Common myeloid progenitor, CD34-positive (primary cell): Measurements from ENCODE around the gene FSTL3.

Experiments used
- CTCF ChIA-PET: fragments of 350-600 bp; sonication (Branson Sonifier 250); formaldehyde crosslinking; loops from one replicate; lab custom pipeline; 2021; ENCODE audit warnings: antibody characterized with exemption; lab: Charles Lee
- POLR2A ChIA-PET: fragments of 350-600 bp; sonication (Branson Sonifier 250); formaldehyde crosslinking; loops from one replicate; lab custom pipeline; 2021; ENCODE audit warnings: antibody characterized with exemption; lab: Charles Lee
- DNase-seq, 3 donors: peaks; one replicate each; pipeline versions ENCODE4 v3.0.0 to v3.0.0-alpha.2; 2013
- H3K27ac ChIP-seq, 2 experiments: 1 replicate in 1 of 2; 2 replicates in 1 of 2; pipeline ENCODE4 v1.7.0; 2013; ENCODE audit warnings: inconsistent platforms in 2 of 2, low read length in 2 of 2, mild to moderate bottlenecking in 2 of 2, low read depth in 1 of 2, moderate library complexity in 1 of 2; ENCODE audit not compliant: severe bottlenecking in 2 of 2, insufficient read depth in 1 of 2, poor library complexity in 1 of 2
- H3K27me3 ChIP-seq, 5 experiments: replicated peaks in 2 of 5; 1 replicate in 3 of 5; 2 replicates in 2 of 5; pipeline versions ENCODE4 v1.6.1 to v1.7.0; 2013; ENCODE audit warnings: low read length in 4 of 5, mild to moderate bottlenecking in 2 of 5, moderate library complexity in 2 of 5, inconsistent platforms in 1 of 5; ENCODE audit not compliant: insufficient read depth in 5 of 5, control insufficient read depth in 4 of 5
- H3K36me3 ChIP-seq, 4 experiments: 1 replicate in 2 of 4; 2 replicates in 2 of 4; pipeline versions ENCODE4 v1.6.1 to v1.7.0; 2013; ENCODE audit warnings: low read length in 3 of 4, control low read depth in 1 of 4, mild to moderate bottlenecking in 1 of 4; ENCODE audit not compliant: control insufficient read depth in 4 of 4, insufficient read depth in 4 of 4
- H3K4me1 ChIP-seq, 4 experiments: 1 replicate in 3 of 4; 2 replicates in 1 of 4; pipeline versions ENCODE4 v1.6.1 to v1.7.1; 2013; ENCODE audit warnings: low read length in 3 of 4, mild to moderate bottlenecking in 3 of 4, control low read depth in 1 of 4, inconsistent platforms in 1 of 4, moderate library complexity in 1 of 4; ENCODE audit not compliant: control insufficient read depth in 4 of 4, insufficient read depth in 4 of 4; ENCODE audit errors: control extremely low read depth in 1 of 4
- H3K4me3 ChIP-seq, 7 experiments: 1 replicate in 4 of 7; 2 replicates in 3 of 7; pipeline versions ENCODE4 v1.5.1 to v1.7.0; 2013; ENCODE audit warnings: mild to moderate bottlenecking in 7 of 7, low read length in 6 of 7, moderate library complexity in 6 of 7, inconsistent platforms in 2 of 7, low read depth in 2 of 7, control low read depth in 1 of 7; ENCODE audit not compliant: insufficient read depth in 4 of 7, control insufficient read depth in 1 of 7; ENCODE audit errors: extremely low read depth in 1 of 7
- H3K9me3 ChIP-seq, 5 experiments: 1 replicate in 4 of 5; 2 replicates in 1 of 5; pipeline versions ENCODE4 v1.6.1 to v1.7.1; 2013; ENCODE audit warnings: low read length in 4 of 5, mild to moderate bottlenecking in 2 of 5, inconsistent platforms in 1 of 5, low read depth in 1 of 5, moderate library complexity in 1 of 5; ENCODE audit not compliant: control insufficient read depth in 4 of 5, insufficient read depth in 2 of 5; ENCODE audit errors: control extremely low read depth in 1 of 5
- WGBS: methylation state at CpG from one replicate; pipeline ENCODE4 v1.1.5; 2013; ENCODE audit not compliant: insufficient coverage; 5-methylcytosine and 5-hydroxymethylcytosine counted together

The FSTL3 gene

DNA sequence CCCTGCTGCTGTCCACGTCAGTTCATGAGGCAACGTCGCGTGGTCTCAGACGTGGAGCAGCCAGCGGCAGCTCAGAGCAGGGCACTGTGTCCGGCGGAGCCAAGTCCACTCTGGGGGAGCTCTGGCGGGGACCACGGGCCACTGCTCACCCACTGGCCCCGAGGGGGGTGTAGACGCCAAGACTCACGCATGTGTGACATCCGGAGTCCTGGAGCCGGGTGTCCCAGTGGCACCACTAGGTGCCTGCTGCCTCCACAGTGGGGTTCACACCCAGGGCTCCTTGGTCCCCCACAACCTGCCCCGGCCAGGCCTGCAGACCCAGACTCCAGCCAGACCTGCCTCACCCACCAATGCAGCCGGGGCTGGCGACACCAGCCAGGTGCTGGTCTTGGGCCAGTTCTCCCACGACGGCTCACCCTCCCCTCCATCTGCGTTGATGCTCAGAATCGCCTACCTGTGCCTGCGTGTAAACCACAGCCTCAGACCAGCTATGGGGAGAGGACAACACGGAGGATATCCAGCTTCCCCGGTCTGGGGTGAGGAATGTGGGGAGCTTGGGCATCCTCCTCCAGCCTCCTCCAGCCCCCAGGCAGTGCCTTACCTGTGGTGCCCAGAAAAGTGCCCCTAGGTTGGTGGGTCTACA is 6.6 kb downstream of the FSTL3 start:
- peaks cover 0 to 3% (median 0%) of the 10 kb centered on the region in 5 experiments for H3K27me3 ChIP-seq
- no peak overlapping the region for H3K27ac ChIP-seq
- H3K9me3 ChIP-seq, result no peaks in the 10 kb centered on the region
- peaks cover 0 to 21% (median 19%) of the 10 kb centered on the region in 4 experiments for H3K4me1 ChIP-seq
- H3K36me3 ChIP-seq, result peaks cover 0 to 28% (median 20%) of the 10 kb centered on the region in 4 experiments
- no peak overlapping the region for H3K4me3 ChIP-seq
- DNase-seq, result no peak
- 93% methylated on average over 23 of the region's 25 CpGs for WGBS
- CTCF ChIA-PET, result no interaction called here
- POLR2A ChIA-PET, result interaction anchor here (0.8 to 2.0 kb wide), 2 partner anchors 11 to 21 kb away, joined by 3 to 6 read pairs; no protein-coding TSS in a partner anchor

DNA sequence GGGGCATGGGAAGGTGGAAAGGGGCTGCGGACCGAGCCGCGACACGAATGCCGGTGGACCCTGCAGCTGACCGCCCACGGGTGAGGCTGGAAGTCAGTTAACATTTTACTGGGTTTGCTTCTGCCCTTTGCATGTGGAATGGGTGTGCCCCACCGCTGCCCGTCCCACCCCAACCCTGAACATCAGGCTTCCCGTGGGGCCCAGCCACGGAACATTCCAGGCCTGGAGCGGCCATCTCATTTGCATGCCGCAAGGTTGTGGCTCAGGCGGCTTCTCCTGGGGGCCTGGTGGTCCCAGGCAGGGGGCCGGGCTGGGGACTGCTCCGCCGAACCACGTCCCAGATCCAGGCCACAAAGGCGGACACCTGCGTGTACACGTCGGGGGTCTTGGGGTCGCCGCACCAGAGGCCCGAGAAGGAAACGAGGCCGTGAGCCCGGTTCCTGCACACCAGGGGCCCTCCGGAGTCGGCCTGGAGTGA is 9.3 kb downstream of the FSTL3 start:
- no peak overlapping the region for H3K27ac ChIP-seq
- 94% methylated on average over 18 of the region's 31 CpGs for WGBS
- H3K36me3 ChIP-seq, result peaks cover 0 to 51% (median 35%) of the 10 kb centered on the region in 4 experiments
- no peaks in the 10 kb centered on the region for H3K27me3 ChIP-seq
- ChIA-PET POLR2A (no interaction called here), CTCF (no interaction called here)
- no peak for DNase-seq
- H3K4me1 ChIP-seq, result peaks cover 0 to 11% (median 8%) of the 10 kb centered on the region in 4 experiments
- no peaks in the 10 kb centered on the region for H3K9me3 ChIP-seq
- no peak overlapping the region for H3K4me3 ChIP-seq

DNA sequence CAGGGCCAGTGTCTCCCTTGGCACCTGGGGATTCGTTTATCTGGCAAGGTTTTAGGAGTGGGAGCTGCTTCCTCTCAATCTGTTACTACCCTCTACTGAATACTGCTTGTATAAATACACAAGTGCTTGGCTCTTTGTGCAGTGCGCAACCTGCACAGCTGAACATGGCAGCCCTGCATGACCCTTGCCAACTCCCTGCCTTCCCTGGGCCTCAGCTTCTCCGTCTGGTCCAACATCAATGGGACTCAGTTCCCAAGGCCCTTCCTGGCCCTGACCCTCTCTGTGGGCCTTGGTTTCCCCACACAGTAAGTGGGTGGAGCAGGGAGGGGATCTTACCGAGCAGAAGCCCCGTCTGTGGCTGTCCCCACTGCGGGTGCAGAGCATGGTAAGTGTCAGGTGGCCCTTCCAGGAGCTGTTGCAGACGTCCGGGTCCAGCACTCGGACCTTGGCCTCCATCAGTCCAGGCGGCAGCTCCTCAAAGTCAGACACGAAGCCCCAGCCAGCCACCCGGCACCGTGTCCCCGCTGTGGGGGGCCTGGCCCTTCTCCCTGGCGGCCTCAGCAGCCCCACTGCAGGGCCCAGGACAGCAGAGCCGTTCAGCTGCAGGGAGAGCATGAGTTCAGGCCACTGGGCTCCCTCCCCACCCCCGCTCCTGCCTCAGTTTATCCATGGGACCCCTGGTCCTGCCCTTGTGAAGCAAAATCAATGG is 10.6 kb downstream of the FSTL3 start:
- CTCF ChIA-PET, result interaction anchor here (1.0 kb wide), 1 partner anchor 17 kb away, joined by 4 read pairs; no protein-coding TSS in a partner anchor
- POLR2A ChIA-PET, result interaction anchor here (0.9 to 2.1 kb wide), 2 partner anchors 13 to 16 kb away, joined by 4 to 6 read pairs; no protein-coding TSS in a partner anchor
- H3K9me3 ChIP-seq, result no peaks in the 10 kb centered on the region
- no peaks in the 10 kb centered on the region for H3K27me3 ChIP-seq
- DNase-seq, result no peak
- H3K36me3 ChIP-seq, result peaks cover 0 to 63% (median 43%) of the 10 kb centered on the region in 4 experiments
- H3K4me1 ChIP-seq, result peaks cover 0 to 3% (median 1%) of the 10 kb centered on the region in 4 experiments
- no peak overlapping the region for H3K27ac ChIP-seq
- no peak overlapping the region for H3K4me3 ChIP-seq
- 91% methylated on average over 15 of the region's 17 CpGs for WGBS

DNA sequence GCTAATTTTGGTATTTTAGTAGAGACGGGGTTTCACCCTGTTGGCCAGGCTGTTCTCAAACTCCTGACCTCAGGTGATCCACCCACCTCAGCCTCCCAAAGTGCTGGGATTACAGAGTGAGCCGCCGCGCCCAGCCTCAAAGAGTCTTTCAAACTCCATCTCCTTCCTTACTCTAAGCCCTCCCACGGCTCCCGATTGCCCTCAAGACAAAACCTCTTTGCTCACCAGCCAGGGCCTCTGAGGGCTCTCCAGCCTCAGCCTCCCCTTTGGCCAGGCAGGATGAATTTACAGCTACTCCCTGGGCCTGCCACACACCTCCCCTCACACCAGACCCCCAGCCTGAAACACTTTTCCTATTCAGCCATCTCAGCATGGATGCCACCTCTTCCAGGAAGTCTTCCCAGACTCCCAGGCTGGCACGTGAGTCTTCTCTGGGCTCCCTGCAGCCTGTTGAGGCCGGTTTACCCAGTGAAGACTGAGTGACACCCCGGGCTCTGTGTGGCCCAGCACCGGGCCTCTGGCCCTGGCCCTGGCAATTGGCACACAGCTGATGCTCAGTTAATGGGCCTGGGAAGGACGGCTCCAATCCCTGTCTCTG is 11.5 kb downstream of the FSTL3 start:
- no peak for DNase-seq
- POLR2A ChIA-PET, result interaction anchor here (0.9 to 2.1 kb wide), 2 partner anchors 12 to 15 kb away, joined by 4 to 6 read pairs; no protein-coding TSS in a partner anchor
- Histone ChIP-seq H3K4me3 (no peak overlapping the region), H3K27ac (no peak overlapping the region), H3K27me3 (no peaks in the 10 kb centered on the region), H3K9me3 (no peaks in the 10 kb centered on the region), H3K36me3 (peaks cover 0 to 62% (median 45%) of the 10 kb centered on the region in 4 experiments), H3K4me1 (peaks cover 0 to 3% (median 0%) of the 10 kb centered on the region in 4 experiments)
- 96% methylated on average over 11 of the region's 11 CpGs for WGBS
- CTCF ChIA-PET, result no interaction called here

DNA sequence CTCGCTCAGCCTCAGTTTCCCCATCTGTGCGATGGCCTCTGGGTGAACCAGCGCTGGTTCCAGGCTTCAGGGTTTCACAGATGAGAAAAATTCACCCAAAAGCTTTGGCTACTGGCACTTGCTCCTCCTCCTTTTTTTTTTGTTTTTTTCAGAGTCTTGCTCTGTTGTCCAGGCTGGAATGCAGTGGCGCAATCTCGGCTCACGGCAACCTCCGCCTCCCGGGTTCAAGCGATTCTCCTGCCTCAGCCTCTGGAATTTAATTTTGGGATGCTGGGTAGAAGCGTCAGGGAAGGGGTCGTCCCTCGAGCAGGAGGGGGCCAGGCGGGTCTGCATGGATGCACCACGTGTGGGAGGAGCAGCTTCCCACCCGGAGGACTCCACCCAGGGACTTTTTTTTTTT is 12.0 kb downstream of the FSTL3 start:
- peaks cover 0 to 5% (median 2%) of the 10 kb centered on the region in 4 experiments for H3K4me1 ChIP-seq
- peaks cover 0 to 64% (median 45%) of the 10 kb centered on the region in 4 experiments for H3K36me3 ChIP-seq
- no peak overlapping the region for H3K27ac ChIP-seq
- no peak for DNase-seq
- WGBS, result 99% methylated on average over 7 of the region's 15 CpGs
- CTCF ChIA-PET, result interaction anchor here (1.6 kb wide), 1 partner anchor 15 kb away, joined by 5 read pairs; no protein-coding TSS in a partner anchor
- H3K27me3 ChIP-seq, result no peaks in the 10 kb centered on the region
- POLR2A ChIA-PET, result interaction anchor here (2.1 kb wide), 1 partner anchor 15 kb away, joined by 6 read pairs; no protein-coding TSS in a partner anchor
- no peak overlapping the region for H3K4me3 ChIP-seq
- H3K9me3 ChIP-seq, result no peaks in the 10 kb centered on the region

DNA sequence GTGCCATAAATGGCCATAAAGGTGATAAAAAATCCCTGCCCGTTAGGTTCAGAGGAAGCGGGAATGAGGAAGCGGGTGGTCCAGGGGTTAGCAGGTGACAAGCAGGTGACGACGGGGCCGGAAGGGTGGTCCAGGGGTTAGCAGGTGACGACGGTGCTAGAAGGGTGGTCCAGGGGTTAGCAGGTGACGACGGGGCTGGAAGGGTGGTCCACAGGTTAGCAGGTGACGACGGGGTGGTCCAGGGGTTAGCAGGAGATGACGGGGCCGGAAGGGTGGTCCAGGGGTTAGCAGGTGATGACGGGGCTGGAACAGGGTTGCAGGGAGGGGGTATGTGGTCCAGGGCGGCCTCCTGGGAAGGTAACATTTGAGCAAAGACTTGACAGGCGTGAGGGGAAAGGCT is 12.8 kb downstream of the FSTL3 start:
- H3K4me3 ChIP-seq, result no peak overlapping the region
- WGBS, result 88% methylated on average over 17 of the region's 17 CpGs
- no peaks in the 10 kb centered on the region for H3K9me3 ChIP-seq
- ChIA-PET POLR2A (no interaction called here), CTCF (interaction anchor here (1.6 kb wide), 1 partner anchor 15 kb away, joined by 5 read pairs; no protein-coding TSS in a partner anchor)
- H3K27me3 ChIP-seq, result no peaks in the 10 kb centered on the region
- no peak overlapping the region for H3K27ac ChIP-seq
- peaks cover 0 to 64% (median 45%) of the 10 kb centered on the region in 4 experiments for H3K36me3 ChIP-seq
- no peak for DNase-seq
- H3K4me1 ChIP-seq, result peaks cover 0 to 10% (median 7%) of the 10 kb centered on the region in 4 experiments
